CD4-positive, alpha-beta T cell treated with Interleukin-6 for 4 hours (primary cell): ENCODE measurements around the gene ASCL5.

Source experiments
- DNase-seq: peaks from one replicate; pipeline ENCODE4 v3.0.0-alpha.2; 2020; ENCODE audit warnings: mixed read lengths

Gene ASCL5

DNA sequence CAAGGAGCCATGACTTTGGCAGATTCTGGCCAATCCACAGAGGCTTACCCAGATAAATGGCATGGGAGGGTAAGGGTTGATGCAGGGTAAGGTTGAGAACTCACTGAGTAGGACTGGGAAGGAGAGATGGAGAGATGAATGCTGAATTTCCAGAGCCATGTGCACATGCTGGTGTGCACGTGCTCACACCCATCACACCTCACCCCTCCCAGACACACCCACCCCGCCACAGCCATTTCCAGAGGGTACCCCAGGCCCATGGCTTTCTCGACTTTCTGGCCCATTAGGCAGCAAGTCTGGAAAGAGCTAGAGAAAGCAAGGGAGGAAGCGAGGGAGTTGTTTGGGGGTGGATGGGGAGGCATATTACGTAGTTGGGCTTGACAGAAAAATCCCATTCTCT lies 16.4 kb downstream of the ASCL5 start:
- no peak for DNase-seq

DNA sequence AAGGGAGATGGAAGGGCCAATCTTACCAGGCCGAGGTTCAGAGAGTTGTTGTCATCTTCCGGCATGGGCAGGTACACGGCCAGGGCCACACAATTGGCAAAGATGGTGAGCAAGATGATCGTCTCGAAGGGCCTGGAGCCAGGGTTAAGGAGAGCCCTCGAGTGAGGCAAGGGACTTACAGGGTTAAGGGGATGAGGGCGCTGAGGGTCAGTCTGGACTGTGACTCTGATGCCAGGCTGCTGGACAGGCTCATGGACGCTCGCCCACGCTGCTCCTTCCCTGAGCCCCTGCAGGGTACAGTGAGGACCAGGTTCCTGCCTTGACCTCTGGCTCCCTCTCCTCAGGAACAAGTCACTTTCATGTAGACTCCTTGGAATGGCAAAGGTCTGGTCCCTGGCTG lies 16.8 kb downstream of the ASCL5 start:
- no peak for DNase-seq

GRCh38 chr1:201109651-201110050 lies 17.3 kb downstream of the ASCL5 start:
- no peak for DNase-seq

DNA sequence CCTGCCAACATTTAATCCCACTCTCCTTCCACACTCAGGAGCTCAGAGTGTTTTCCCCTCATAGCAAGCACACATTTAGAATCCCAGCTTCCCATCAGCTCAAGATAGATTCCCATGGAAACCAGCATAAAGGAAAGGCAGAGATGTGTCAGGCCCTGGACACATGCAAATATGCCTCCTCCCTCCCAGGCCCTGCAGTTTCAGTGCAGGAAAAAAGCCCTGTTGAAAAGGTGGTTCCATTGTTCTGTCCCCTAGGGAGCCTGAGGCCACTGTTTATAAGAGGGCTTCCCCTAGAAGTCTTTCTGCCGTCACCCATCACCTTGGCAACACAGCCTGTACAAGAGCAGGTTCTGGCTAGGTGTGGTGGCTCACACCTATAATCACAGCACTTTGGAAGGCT lies 18.4 kb downstream of the ASCL5 start:
- no peak for DNase-seq

- DNase-seq = no peak
These were observed 21.3 kb downstream of the ASCL5 start for GRCh38 chr1:201105688-201106087.

DNA sequence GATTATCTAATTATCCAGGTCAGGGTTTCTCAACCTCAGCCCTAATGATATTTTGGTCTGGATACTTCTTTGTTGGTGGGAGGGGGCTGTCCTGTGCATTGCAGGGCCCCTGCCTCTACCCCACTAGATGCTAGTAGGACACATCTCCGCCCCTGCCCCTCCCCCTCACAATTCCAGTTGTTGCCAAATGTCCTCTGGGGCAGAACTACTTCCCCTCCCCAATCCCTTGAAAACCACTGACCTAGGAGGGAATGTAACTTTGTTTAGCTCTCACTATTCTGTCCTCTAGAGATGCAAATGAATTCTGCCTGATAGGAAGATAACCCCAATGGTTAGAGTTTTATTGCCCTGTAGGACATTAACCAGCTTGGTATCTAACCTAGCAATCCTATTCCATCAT lies 22.8 kb downstream of the ASCL5 start:
- DNase-seq = no peak

DNA sequence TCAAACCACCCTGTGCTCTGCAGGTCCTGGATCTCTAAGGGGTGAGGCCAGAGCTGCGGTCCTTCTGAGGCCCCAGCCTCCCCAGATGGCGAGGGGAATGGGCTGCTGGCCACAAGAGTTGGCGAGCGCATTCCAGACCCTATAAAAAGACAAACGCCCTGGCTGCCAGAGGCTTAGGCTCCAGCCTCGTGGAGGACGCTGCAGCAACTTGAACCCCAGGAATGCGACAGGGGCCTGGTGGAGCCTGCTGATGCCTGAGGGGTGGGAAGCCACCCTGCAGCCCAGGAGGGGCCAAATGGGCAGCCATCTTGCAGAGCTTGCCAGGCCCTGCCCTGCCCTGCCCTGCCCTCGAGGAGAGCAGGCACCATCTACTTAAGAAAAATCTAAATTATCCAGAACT lies 23.3 kb downstream of the ASCL5 start:
- DNase-seq = no peak

GRCh38 chr1:201100169-201100930 lies 26.6 kb downstream of the ASCL5 start:
- DNase-seq = no peak

GRCh38 chr1:201098992-201099677 lies 27.8 kb downstream of the ASCL5 start:
- DNase-seq = no peak

- no peak for DNase-seq
These were observed 29.8 kb downstream of the ASCL5 start for GRCh38 chr1:201096977-201097856.

- no peak for DNase-seq
These were observed 30.9 kb downstream of the ASCL5 start for GRCh38 chr1:201096041-201096461.

DNA sequence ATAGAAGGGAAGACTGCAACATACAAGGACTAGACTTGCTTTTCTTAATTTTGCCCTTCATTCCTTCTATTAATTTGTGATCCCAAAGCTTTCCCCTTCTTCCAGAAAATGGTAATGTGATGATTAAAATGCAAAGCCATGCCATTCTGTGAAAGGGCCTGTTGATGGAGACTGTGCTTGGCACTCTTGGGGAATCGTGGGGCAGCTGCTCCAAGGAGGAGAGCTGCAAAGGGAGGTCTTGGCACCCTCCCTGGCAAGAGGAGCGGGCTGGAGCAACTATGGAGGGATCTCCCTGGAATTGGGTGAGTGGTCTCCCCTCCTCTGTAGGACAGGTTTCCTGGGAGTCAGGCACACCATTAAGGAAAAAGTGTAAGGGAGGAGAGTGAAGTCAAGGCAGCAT lies 31.4 kb downstream of the ASCL5 start:
- DNase-seq = no peak

DNA sequence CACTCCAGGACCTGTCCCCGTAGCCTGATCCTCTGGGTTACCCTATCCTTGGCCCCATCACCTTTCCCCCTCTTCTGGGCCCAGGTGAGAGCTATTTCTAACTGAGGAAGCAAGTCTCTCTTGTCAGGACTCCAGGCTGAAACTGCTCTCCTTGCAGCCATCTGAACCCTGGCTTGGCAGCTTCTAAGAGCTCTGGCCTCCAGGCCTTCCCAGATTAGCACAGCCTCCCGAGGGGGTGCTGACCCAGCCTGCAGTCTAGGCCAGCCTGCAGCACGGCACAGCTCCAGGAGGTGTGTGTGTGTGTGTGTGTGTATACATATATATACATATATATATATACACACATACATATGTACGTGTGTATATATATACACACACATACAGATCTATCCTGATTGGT lies 32.2 kb downstream of the ASCL5 start:
- no peak for DNase-seq

DNA sequence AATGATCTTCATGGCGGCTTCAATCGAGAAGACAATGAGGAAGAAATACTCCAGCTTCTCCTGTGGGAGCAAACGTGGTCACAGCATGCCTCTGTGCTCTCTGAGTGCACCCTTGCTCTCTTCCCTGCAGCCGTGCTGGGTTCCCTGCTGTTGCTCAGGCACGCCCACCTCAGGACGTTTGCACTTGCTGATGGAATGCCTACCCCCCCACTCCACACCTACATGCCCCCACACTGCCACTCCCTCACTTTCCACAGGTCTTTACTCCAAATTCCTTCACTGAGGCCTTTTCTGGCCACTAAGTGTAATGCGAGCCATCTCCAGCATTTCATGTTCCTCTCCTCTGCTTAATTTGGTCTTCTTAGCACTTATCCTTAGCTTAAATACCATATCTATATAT lies 33.0 kb downstream of the ASCL5 start:
- no peak for DNase-seq

- DNase-seq = no peak
These were observed 33.4 kb downstream of the ASCL5 start for GRCh38 chr1:201093561-201093960.

DNA sequence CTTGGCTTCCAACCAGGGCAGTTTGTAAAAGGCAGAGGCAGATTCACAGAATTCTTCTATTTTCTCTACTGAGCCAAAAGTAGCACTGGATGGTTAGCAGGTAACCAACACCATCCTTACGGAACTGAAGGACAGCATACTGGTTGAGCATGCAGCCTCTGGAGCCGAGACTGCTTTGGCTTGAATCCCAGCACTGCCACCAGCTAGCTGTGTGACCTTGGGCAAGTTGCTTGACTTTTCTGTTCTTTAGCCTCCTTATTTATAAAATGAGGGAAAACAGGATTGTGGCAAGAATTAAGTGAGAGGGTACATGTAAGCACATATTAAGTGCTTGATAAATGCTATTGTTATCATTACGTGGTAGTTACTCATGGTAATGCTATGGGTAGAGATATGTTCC lies 34.2 kb downstream of the ASCL5 start:
- DNase-seq = no peak

- DNase-seq = no peak
These were observed 35.7 kb downstream of the ASCL5 start for GRCh38 chr1:201091256-201091655.

DNA sequence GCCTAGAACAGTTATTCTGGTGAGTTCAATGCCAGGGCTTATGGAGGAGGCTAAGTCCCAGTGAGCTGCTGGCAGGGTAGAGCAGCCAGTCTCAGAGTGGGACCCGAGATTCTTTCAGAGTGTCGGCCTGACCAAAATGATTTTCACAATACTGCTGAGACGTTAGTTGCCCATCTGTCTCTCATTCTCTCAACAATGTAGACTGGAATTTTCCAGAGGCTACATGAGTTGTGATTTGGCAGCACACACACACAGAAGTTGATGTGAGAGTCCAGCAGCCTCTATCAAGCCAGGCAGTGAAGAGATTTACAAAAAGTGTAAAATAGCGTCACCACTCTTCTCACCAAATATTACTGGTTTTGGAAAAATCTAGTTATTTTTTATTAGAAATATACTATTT lies 36.4 kb downstream of the ASCL5 start:
- no peak for DNase-seq

GRCh38 chr1:201089596-201089995 lies 37.4 kb downstream of the ASCL5 start:
- DNase-seq = no peak

- DNase-seq = no peak
These were observed 38.0 kb downstream of the ASCL5 start for GRCh38 chr1:201088901-201089525.

GRCh38 chr1:201088395-201088794 lies 38.6 kb downstream of the ASCL5 start:
- no peak for DNase-seq

DNA sequence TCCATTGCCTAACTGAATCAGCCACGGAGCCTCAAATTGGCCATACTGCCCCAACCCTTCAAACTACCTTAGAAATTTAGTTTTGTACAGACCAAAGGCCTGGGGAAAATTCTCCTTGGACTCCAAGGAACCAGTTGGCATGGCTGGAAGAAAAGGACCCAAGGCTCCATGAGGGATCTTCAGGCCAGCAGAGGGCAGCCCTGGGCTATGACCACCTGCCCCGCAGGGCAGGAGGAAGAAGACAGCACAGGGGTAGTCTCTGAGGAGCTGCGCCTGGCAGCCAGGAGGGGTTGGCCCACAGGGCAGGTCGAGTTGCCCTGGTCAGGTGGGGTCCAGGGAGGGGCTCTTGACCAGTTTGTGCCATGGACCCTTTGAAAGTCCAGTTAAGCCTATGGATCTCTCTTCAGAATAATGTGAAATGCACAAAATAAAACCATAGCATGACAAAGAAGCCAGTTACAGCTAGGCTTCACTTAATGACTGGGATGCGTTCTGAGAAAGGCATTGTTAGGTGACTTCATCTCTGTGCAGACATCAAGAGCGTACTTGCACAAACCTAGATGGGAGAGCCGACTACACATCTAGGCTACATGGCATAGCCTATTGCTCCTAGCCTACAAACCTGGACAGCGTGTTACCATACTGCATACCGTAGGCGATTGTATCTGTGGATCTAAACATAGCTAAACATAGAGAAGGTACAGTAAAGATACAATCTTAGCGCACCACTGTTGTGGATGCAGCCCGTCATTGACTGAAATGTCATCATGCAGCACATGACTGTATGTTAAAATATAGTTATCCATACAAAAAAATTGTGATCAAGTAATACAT lies 40.9 kb downstream of the ASCL5 start:
- DNase-seq = peak; percentile 55
